Pericardium fibroblast (primary cell): Measurements from ENCODE around the gene BAG1. TPM values are rescaled to one million over a fixed set of nuclear protein-coding genes. Genes with fewer than 3 reads are reported as not detected.

Experiments
- total RNA-seq: library from RNA; depleted of rRNA; stranded (reverse); fragments of >200 nt; gene quantifications from 2 replicates; pipeline ENCODE4 v1.2.3, GENCODE V29; 2015

The BAG1 gene
- total RNA-seq, result 17.0 and 26.4 TPM in 2 replicates

GRCh38 chr9:33264473-33265177 lies at the start of gene BAG1, which contains the start of gene CHMP5:
Gene BAG1, minus strand, starts transcription at chr9:33264708.
Gene CHMP5, plus strand, starts transcription at chr9:33265049. Its CDS starts 30 bp downstream, at chr9:33265079.

GRCh38 chr9:33290247-33291030 lies 25.9 kb upstream of the BAG1 start, which contains the start of gene NFX1:
Gene NFX1, plus strand, starts transcription at chr9:33290516. Its CDS starts 57 bp downstream, at chr9:33290573.

GRCh38 chr9:33239921-33240320 lies 24.6 kb downstream of the BAG1 start, which contains the start of gene SPINK4:
Gene SPINK4, plus strand, starts transcription at chr9:33240167. Its CDS starts 42 bp downstream, at chr9:33240209.

Other genes starting within 250 kb of the BAG1 start
- 74.7 and 82.6 TPM in 2 replicates for gene DNAJA1, start 239.4 kb downstream of the BAG1 start, total RNA-seq
- gene SMU1, start 188.0 kb downstream of the BAG1 start, total RNA-seq, result 11.6 and 15.7 TPM in 2 replicates
- 95.2 and 118 TPM in 2 replicates for gene B4GALT1, start 97.4 kb downstream of the BAG1 start, total RNA-seq
- not detected in 2 replicates for gene SPINK4, start 24.5 kb downstream of the BAG1 start, total RNA-seq
- gene CHMP5, start 341 bp upstream of the BAG1 start, total RNA-seq, result 65.7 and 66.4 TPM in 2 replicates
- gene NFX1, start 25.8 kb upstream of the BAG1 start, total RNA-seq, result 14.7 and 16.9 TPM in 2 replicates
- gene AQP7, start 137.9 kb upstream of the BAG1 start, total RNA-seq, result not detected in 2 replicates
- 5.4 and 34.3 TPM in 2 replicates for gene AQP3, start 182.9 kb upstream of the BAG1 start, total RNA-seq
- gene NOL6, start 209.2 kb upstream of the BAG1 start, total RNA-seq, result 17.2 and 28.6 TPM in 2 replicates